ENCODE measurements around the gene EP400.

Gene EP400

GRCh38 chr12:132127041-132127440 lies 177.3 kb downstream of the EP400 start:
- Mint-ChIP-seq H3K4me3 (no peak overlapping the region), H3K4me1 (ENCODE audit: low read depth) (no peaks in the 10 kb centered on the region), H3K36me3 (ENCODE audit: low read depth) (peaks cover 44% of the 10 kb centered on the region), H3K27ac (no peak overlapping the region), H3K27me3 (ENCODE audit: low read depth) (no peaks in the 10 kb centered on the region), H3K9me3 (peaks cover 6% of the 10 kb centered on the region)
- DNase-seq (ENCODE audit: low spot score): no peak

- no peak for DNase-seq (ENCODE audit: low spot score)
- Mint-ChIP-seq H3K27me3 (ENCODE audit: low read depth) (no peaks in the 10 kb centered on the region), H3K4me1 (ENCODE audit: low read depth) (no peaks in the 10 kb centered on the region), H3K9me3 (peaks cover 6% of the 10 kb centered on the region), H3K36me3 (ENCODE audit: low read depth) (peaks cover 40% of the 10 kb centered on the region), H3K4me3 (no peak overlapping the region), H3K27ac (no peak overlapping the region)
Observed at GRCh38 chr12:132129007-132129406, 179.3 kb downstream of the EP400 start.

- Mint-ChIP-seq H3K9me3 (peaks cover 6% of the 10 kb centered on the region), H3K4me3 (no peak overlapping the region), H3K4me1 (ENCODE audit: low read depth) (no peaks in the 10 kb centered on the region), H3K27ac (no peak overlapping the region), H3K27me3 (ENCODE audit: low read depth) (no peaks in the 10 kb centered on the region), H3K36me3 (ENCODE audit: low read depth) (peaks cover 32% of the 10 kb centered on the region)
- no peak for DNase-seq (ENCODE audit: low spot score)
Observed at GRCh38 chr12:132130690-132131089, 180.9 kb downstream of the EP400 start.

Data from T-helper 2 cell treated with Interferon-gamma antibody and Interleukin-4, amounts not matched to agents 5 μg/mL and 100 μg/mL, for 36 hours (primary cell).